ENCODE results near the gene ADPRHL1.

- TF ChIP-seq YY1 (IDR thresholded peaks at IDR 0.05; ENCODE audit: insufficient read depth, insufficient read length) (no peak), SUZ12 (IDR thresholded peaks at IDR 0.05; ENCODE audit: extremely low read depth, insufficient read depth, insufficient read length) (no peak)
Observed at GRCh38 chr13:113378825-113379224, 74.5 kb downstream of the ADPRHL1 start.
